Measurements from ENCODE around the gene CST9.

DNA sequence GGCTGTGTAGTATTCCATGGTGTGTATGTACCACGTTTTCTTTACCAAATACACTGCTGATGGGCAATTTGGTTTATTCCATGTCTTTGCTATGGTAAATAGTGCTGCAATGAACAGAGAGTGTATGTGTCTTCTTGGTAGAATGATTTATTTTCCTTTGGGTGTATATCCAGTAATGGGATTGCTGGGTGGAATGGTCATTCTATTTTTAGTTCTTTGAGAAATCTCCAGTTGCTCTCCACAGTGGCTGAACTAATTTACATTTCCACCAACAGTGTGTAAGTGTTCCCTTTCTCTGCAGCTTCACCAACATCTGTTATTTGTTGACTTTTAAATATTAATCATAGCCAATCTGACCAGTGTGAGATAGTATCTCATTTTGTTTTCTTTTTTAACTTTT lies 51.3 kb downstream of the CST9 start:
- TF ChIP-seq TEAD4 (IDR thresholded peaks at IDR 0.05) (no peak), NFIC (IDR thresholded peaks at IDR 0.05) (no peak)

Data from Ishikawa (cell line).